RWPE2 (cell line): ENCODE results near the gene MAP3K6.

Experiments
- ATAC-seq: fragments of 200-7000 bp; cut with Tn5 transposase; 3 replicates; pipeline ENCODE4 v1.9.1; 2021; ENCODE audit warnings: low read depth
- DNase-seq: peaks from one replicate; pipeline ENCODE4 v3.0.0-alpha.2; 2020; ENCODE audit warnings: low spot score
- H3K27ac ChIP-seq: fragments of 450-650 bp; 2 replicates; pipeline ENCODE4 v1.5.1; 2017; ENCODE audit warnings: mild to moderate bottlenecking; ENCODE audit not compliant: poor library complexity, severe bottlenecking
- H3K27me3 ChIP-seq: fragments of 250-450 bp; sonication (Bioruptor Pico); 2 replicates; pipeline ENCODE4 v1.5.1; 2021; ENCODE audit warnings: mild to moderate bottlenecking, moderate library complexity; ENCODE audit not compliant: insufficient read depth, poor library complexity, severe bottlenecking
- H3K36me3 ChIP-seq: fragments of 250-450 bp; sonication (Bioruptor Pico); 2 replicates; pipeline ENCODE4 v1.5.1; 2020; ENCODE audit warnings: low read depth, mild to moderate bottlenecking, moderate library complexity
- H3K4me1 ChIP-seq: fragments of 250-450 bp; sonication (Bioruptor Pico); 2 replicates; pipeline ENCODE4 v1.5.1; 2021; ENCODE audit warnings: mild to moderate bottlenecking, moderate library complexity; ENCODE audit not compliant: insufficient read depth, poor library complexity, severe bottlenecking
- H3K4me3 ChIP-seq: fragments of 250-450 bp; sonication (Bioruptor Pico); 2 replicates; pipeline ENCODE4 v1.5.1; 2021; ENCODE audit warnings: mild to moderate bottlenecking, moderate library complexity; ENCODE audit not compliant: severe bottlenecking
- H3K9me3 ChIP-seq: fragments of 250-450 bp; sonication (Bioruptor Pico); 2 replicates; pipeline ENCODE4 v1.5.1; 2021; ENCODE audit warnings: mild to moderate bottlenecking, moderate library complexity; ENCODE audit not compliant: severe bottlenecking
- CTCF ChIP-seq: fragments of 450-650 bp; IDR thresholded peaks from one replicate; pipeline ENCODE4 v1.5.1; 2017; ENCODE audit warnings: mild to moderate bottlenecking, moderate library complexity; ENCODE audit not compliant: poor library complexity, severe bottlenecking

The MAP3K6 gene

GRCh38 chr1:27380224-27380623, 13.5 kb upstream of the MAP3K6 start:
- Histone ChIP-seq H3K36me3 (no peaks in the 10 kb centered on the region), H3K4me1 (no peaks in the 10 kb centered on the region), H3K9me3 (no peaks in the 10 kb centered on the region), H3K27me3 (no peaks in the 10 kb centered on the region), H3K4me3 (no peak overlapping the region), H3K27ac (no peak overlapping the region)
- TF ChIP-seq CTCF: no peak
- no peak for ATAC-seq
- DNase-seq: no peak

- no peaks in the 10 kb centered on the region for H3K36me3 ChIP-seq
- H3K4me3 ChIP-seq: no peak overlapping the region
- H3K9me3 ChIP-seq: no peaks in the 10 kb centered on the region
- no peak for ATAC-seq
- no peaks in the 10 kb centered on the region for H3K4me1 ChIP-seq
- no peak overlapping the region for H3K27ac ChIP-seq
- H3K27me3 ChIP-seq: no peaks in the 10 kb centered on the region
- DNase-seq: no peak
- no peak for TF ChIP-seq CTCF
These were observed 12.9 kb upstream of the MAP3K6 start for GRCh38 chr1:27379564-27380122.

- Histone ChIP-seq H3K9me3 (no peaks in the 10 kb centered on the region), H3K27me3 (no peaks in the 10 kb centered on the region), H3K27ac (no peak overlapping the region), H3K4me3 (no peak overlapping the region), H3K36me3 (no peaks in the 10 kb centered on the region), H3K4me1 (no peaks in the 10 kb centered on the region)
- ATAC-seq (no peak), DNase-seq (no peak)
- TF ChIP-seq CTCF: no peak
These were observed 11.2 kb upstream of the MAP3K6 start for GRCh38 chr1:27377760-27378495.

GRCh38 chr1:27374362-27375086, 7.8 kb upstream of the MAP3K6 start, which contains the start of gene FCN3:
FCN3 (minus strand) TSS chr1:27374824; CDS start chr1:27374818, 6 bp downstream.
- DNase-seq (peak; percentile 50), ATAC-seq (no peak)
- Histone ChIP-seq H3K36me3 (no peaks in the 10 kb centered on the region), H3K4me3 (no peak within 1 kb of the TSS), H3K27me3 (no peaks in the 10 kb centered on the region), H3K27ac (no peak within 1 kb of the TSS), H3K9me3 (no peaks in the 10 kb centered on the region), H3K4me1 (no peaks in the 10 kb centered on the region)
- no peak for TF ChIP-seq CTCF
